Body of pancreas (tissue), 4 donors: ENCODE results near the gene POU2AF2. TPM values are rescaled to one million over a fixed set of nuclear protein-coding genes. Genes with fewer than 3 reads are reported as not detected.

Experiments used
- ATAC-seq: fragments of 150-250 bp; one replicate; pipeline ENCODE4 v1.9.1; 2016
- DNase-seq, 4 donors: peaks; one replicate each; pipeline ENCODE4 v3.0.0-alpha.2; 2019
- H3K27ac ChIP-seq, 4 donors: fragments of 200-600 bp; sonication (generic); 1 replicate in 3 of 4; 2 replicates in 1 of 4; pipeline versions ENCODE4 v1.5.1 to v1.6.1; 2016 to 2019; ENCODE audit warnings: mild to moderate bottlenecking in 1 of 4, mixed read lengths in 1 of 4, moderate library complexity in 1 of 4
- H3K27me3 ChIP-seq, 2 donors: fragments of 200-600 bp; sonication (generic); one replicate each; pipeline ENCODE4 v1.6.0; 2016; ENCODE audit warnings: mild to moderate bottlenecking in 1 of 2
- H3K36me3 ChIP-seq, 2 donors: fragments of 200-600 bp; sonication (generic); replicated peaks in 1 of 2; 2 replicates each; pipeline ENCODE4 v1.5.1; 2016; ENCODE audit warnings: low read depth in 2 of 2; ENCODE audit not compliant: insufficient read depth in 1 of 2
- H3K4me1 ChIP-seq: fragments of 200-600 bp; sonication (generic); one replicate; pipeline ENCODE4 v1.6.0; 2016
- H3K4me3 ChIP-seq, 2 donors: fragments of 200-600 bp; sonication (generic); 1 replicate in 1 of 2; 2 replicates in 1 of 2; pipeline ENCODE4 v1.5.1; 2016 to 2019
- H3K9me3 ChIP-seq, 3 donors: fragments of 200-600 bp; sonication (generic); 1 replicate in 2 of 3; 2 replicates in 1 of 3; pipeline ENCODE4 v1.5.1; 2016
- POLR2A ChIP-seq, 3 donors: fragments of 450-650 bp; IDR thresholded peaks; one replicate each; pipeline ENCODE4 v1.6.1; 2016; ENCODE audit warnings: antibody characterized with exemption in 3 of 3, mild to moderate bottlenecking in 2 of 3
- WGBS, 2 donors: methylation state at CpG; one replicate each; pipeline ENCODE4 v1.1.5; 2017; 5-methylcytosine and 5-hydroxymethylcytosine counted together
- intact Hi-C: fragments of 100-400 bp; cut with DNase I; formaldehyde crosslinking; loops from one replicate; pipeline ENCODE4 v1.15.1; 2023
- total RNA-seq, 2 donors: library from RNA; depleted of rRNA; stranded (reverse); fragments of >200 nt; gene quantifications; one replicate each; pipeline ENCODE4 v1.1.0, GENCODE V29; 2016
- TF ChIP-seq, protein P1 (sequence below), 7 experiments: fragments of 450-650 bp in 4 of 7; fragments of 200-600 bp in 3 of 7; sonication (generic) in 3 of 7; IDR thresholded peaks; one replicate each; pipeline ENCODE4 v1.5.1; 2016 to 2019; ENCODE audit warnings: antibody characterized with exemption in 7 of 7

POU2AF2 gene
- total RNA-seq, 2 donors from 2014 or later = not detected

DNA sequence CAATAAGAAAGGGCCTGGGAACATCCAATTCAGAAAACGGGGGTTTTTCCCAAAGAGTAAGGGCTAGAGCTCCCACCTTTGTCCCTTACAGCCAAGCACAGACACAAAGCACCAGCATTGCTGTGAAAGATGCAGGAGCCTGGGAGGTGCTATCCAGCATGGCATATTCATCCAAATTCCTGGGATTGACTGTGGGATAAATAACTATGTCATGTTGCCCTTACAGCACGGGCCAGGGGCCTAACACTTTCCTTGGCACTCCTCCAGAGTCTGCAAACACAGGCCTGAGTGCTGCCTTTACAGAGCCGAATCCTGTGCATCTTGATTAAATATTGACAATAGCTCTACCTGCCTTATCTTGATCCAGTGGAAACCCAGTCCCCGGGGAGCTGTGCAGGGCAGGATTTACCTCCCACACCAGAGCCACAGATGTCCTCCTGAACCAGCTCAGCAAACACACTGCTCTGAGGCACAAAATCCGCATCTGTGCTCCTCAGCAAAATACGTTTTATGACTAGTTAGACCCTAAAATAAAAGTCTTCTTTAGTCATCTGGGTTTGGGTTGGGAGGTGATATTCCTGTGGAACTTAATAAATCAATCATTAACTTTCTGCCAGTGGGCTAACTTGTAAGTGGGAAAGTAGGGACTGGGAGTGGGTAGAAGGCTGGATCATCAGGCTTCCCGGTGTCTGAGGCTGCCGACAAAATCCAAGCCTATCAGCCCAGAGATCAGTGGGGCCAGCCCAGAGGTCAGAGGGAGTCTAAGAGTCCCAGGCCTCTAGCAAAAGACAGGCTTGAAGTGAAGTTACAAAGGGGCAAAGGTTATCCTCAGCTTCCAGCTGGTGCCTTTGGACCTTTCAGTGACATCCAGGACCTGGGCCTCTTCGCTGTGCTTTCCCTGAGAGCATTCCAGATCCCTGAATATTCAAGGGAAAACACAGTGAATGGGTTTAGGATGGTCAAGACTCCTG lies 89.3 kb downstream of the POU2AF2 start:
- 14 to 22% methylated on average over 9 of the region's 9 CpGs for whole genome bisulfite sequencing, 2 donors
- Histone ChIP-seq H3K27me3 (no peaks in the 10 kb centered on the region), H3K9me3 (no peaks in the 10 kb centered on the region), H3K36me3 (no peaks in the 10 kb centered on the region), H3K4me1 (peaks cover 72% of the 10 kb centered on the region), H3K4me3 (no peak overlapping the region), H3K27ac (peak overlapping the region; percentile 46 to 78 (median 74))
- TF ChIP-seq, protein P1, sequence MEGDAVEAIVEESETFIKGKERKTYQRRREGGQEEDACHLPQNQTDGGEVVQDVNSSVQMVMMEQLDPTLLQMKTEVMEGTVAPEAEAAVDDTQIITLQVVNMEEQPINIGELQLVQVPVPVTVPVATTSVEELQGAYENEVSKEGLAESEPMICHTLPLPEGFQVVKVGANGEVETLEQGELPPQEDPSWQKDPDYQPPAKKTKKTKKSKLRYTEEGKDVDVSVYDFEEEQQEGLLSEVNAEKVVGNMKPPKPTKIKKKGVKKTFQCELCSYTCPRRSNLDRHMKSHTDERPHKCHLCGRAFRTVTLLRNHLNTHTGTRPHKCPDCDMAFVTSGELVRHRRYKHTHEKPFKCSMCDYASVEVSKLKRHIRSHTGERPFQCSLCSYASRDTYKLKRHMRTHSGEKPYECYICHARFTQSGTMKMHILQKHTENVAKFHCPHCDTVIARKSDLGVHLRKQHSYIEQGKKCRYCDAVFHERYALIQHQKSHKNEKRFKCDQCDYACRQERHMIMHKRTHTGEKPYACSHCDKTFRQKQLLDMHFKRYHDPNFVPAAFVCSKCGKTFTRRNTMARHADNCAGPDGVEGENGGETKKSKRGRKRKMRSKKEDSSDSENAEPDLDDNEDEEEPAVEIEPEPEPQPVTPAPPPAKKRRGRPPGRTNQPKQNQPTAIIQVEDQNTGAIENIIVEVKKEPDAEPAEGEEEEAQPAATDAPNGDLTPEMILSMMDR (IDR thresholded peaks at IDR 0.05) = no peak
- TF ChIP-seq POLR2A (IDR thresholded peaks at IDR 0.05) = no peak
- intact Hi-C loops = no loop called here
- ATAC-seq (peak; percentile 86), DNase-seq (peak; percentile 63 to 86 (median 79))

DNA sequence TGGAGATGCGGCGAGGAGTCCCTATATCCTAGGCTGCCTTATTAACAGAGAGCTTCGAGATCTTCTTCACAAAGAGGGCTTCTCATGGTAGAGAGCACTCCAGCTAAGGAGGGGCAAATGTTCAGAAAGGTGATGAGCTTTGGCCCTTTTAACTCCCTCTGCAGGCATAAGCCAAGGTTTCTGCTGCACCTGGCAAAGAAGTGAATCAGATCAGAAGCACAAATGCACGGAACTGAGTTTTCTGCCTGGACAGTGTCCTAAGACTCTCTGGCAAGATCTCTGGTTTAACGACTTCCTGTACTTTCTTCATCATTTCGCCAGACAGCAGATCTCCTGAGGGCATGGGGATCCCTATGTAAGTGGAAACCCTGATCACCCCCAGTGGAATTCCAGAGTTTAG lies 90.0 kb downstream of the POU2AF2 start:
- Histone ChIP-seq H3K36me3 (no peaks in the 10 kb centered on the region), H3K9me3 (no peaks in the 10 kb centered on the region), H3K4me3 (no peak overlapping the region), H3K27me3 (no peaks in the 10 kb centered on the region), H3K27ac (peak overlapping the region; percentile 1 to 78 (median 74)), H3K4me1 (peaks cover 65% of the 10 kb centered on the region)
- ATAC-seq (no peak), DNase-seq (no peak)
- WGBS, 2 donors = 52 to 59% methylated on average over 6 of the region's 6 CpGs
- intact Hi-C loops = no loop called here
- no peak for TF ChIP-seq POLR2A (IDR thresholded peaks at IDR 0.05)
- TF ChIP-seq, protein P1 (IDR thresholded peaks at IDR 0.05) = no peak

Other genes with a start within 250 kb of the POU2AF2 start
- 10 to 100 TPM in 1 of 2 donors, 1 to 10 TPM in 1; 1.0 to 10.9 TPM for gene POU2AF3, start 52.8 kb downstream of the POU2AF2 start, total RNA-seq
- 1 to 10 TPM in 1 of 2 donors, not detected in 1; 8.9 TPM for gene POU2AF1, start 133.6 kb downstream of the POU2AF2 start, total RNA-seq